ENCODE measurements around the gene DIP2C.
A peak's percentile ranks its signal among the peaks of the same experiment; 100 is the strongest.
"Not testable (repeated sequence)": the region's sequence is repeated elsewhere in the genome, so short reads cannot be mapped to it uniquely, and the experiment has no call there.

Gene DIP2C

DNA sequence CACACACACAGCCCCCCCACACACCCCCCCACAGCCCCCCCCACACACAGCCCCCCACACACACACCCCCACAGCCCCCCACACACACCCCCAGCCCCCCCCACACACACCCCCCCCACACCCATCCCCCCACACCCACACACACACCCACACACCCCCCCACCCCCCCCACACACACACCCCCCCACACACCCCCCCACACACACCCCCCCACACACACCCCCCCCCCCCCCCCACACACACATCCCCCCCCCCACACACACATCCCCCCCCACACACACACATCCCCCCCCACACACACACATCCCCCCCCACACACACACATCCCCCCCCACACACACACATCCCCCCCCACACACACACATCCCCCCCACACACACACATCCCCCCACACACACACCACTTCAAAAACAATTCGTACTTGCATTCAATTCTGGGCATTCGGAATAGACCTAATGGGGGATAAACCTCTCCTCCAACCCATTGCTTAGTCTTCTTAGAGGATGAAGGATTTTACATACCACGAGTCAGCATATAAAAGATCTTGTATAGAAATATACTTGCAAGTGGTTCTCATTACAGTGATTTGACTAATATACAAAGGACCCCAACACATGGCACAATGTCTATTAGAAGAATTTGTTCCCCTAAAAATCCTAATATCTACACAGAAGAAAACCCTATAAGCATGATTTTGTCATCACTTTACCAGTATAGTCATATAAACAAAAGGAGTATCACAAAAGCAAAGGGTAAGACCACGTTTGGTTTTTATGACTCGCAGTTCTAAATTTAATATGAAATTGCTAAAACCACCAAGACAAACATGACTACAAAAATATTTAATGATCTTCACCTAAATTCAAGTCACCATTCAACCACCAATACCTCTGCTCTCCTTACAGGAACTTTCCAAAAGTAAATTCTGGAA lies 80.9 kb downstream of the DIP2C start:
- DNase-seq: no peak

DNA sequence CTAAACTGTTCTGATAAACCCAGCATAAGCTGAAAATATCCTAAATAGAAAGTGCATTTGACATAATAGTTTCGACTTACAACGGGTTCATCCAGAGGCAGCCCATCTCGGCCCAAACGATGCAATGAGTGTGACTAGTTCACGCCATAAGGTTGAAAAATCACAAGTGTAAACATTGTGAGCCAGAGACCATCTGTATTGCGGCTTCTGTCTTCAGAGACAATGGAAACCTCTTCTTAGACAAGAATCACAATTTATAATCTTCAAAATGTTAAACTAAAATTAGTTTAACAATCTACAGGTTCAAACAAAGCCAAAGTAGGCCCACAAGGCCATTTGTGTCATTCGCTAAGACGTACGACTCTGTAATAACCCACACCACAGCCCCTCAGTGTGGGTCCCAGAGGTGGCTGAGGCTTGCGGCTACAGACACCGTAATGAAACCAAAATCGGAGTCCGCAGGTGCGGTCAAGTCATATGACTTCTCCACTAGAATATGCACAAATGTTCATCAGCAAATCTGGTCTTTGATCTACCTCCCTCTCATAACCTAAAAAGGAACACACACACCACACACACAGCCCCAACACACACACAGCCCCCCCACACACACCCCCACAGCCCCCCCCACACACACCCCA lies 81.8 kb downstream of the DIP2C start:
- no peak for DNase-seq

GRCh38 chr10:606762-607544 lies 82.5 kb downstream of the DIP2C start:
- no peak for DNase-seq

DNA sequence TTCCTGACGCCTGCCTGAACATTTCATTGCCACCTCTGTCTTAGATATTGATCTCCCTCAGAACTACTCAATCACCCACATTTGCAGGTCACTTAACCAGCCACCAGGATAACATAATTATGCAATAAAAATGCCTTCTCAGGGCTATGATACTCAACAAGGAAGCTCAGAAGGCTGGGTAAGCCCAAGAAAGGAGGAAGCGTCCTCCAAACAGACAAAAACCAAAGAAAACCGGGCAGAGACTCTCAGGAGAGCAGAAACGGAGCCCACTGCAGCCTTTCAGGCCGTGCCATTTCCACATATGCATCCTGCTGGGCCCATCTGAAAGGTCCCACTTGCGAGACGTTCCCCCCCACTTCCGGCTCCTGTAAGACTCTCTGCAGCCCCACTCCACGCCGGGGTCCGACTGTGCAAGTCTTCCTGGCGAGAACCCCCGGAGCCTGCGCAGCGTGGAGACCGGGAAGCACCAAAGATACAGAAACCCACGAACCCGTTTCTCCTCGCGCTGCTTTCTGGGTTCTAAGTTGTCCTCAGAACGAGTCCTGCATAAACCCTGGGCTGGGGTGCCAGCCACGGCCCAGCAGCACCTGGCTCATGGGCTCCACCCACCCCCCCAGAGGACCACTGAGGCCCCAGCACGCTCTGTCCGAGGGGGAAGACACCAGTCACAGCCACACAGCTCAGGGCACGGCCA lies 83.7 kb downstream of the DIP2C start:
- no peak for DNase-seq

GRCh38 chr10:604716-605631 lies 84.5 kb downstream of the DIP2C start:
- no peak for DNase-seq

- DNase-seq: no peak
These were observed 85.7 kb downstream of the DIP2C start for GRCh38 chr10:603745-604144.

DNA sequence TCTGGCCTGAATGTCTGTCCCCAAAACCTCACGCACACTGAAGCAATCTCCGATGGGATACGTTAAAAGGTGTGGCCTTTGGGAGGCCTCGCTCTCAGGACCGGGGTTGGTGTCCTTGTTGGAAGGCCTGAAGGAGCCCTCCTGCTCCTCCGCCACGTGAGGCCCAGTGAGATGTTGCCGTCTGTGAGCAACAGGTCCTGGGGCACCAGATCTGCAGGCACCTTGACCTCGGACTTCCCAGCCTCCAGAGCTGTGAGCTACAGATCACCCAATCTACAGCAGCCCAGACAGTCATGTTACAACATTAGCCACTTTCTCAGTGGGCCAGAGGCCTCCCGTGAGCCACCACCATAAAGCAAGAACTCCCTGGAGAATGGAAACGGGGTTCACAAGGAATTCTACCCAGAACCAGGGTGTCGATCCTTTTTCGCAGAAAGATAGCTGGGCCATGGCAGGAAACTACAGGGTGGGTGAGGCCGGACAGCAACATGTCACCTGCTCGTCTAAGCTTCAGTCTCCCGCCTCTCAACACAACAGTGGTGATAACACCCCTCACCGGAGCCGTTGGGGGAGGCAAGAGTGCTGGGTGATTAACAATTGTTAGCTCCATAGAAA lies 87.0 kb downstream of the DIP2C start:
- no peak for DNase-seq

GRCh38 chr10:601660-601963 lies 87.9 kb downstream of the DIP2C start:
- DNase-seq: no peak

DNA sequence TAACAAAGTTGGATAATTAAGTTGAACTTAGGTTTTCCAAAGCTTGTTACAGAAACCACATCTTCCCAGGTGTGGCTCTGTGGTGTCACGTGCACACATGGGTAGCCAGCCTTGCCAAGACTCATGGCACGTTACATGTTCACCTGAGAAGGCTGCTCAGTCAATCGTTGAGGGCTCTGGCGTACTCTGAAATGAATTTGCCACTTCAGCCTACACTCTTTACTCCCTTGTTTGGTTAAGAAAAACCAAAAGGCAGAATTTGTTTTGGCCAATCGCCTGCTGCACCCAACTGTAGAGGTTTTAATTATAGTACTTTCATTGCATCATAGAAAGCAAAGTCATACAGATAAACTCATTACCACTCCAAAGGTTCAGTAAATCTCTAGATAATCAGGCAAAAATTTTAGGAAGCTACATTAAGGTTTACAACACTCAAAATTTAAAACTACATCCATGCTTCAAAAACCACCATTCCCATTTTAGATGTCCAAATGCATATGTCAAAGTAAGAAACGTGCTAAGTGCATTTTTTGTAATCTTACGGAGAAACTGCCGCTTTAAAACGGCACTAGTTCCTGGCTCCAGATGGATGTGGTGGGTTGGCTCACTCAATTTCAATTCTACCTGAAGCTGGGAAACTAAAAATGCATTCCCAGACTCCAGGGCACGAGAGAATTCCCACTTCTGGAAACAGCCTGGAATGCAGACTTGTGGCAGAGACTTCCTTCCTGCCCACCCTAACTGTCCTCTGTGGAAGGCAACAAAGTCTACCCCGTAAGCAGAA lies 88.4 kb downstream of the DIP2C start:
- peak; percentile 56 for DNase-seq

DNA sequence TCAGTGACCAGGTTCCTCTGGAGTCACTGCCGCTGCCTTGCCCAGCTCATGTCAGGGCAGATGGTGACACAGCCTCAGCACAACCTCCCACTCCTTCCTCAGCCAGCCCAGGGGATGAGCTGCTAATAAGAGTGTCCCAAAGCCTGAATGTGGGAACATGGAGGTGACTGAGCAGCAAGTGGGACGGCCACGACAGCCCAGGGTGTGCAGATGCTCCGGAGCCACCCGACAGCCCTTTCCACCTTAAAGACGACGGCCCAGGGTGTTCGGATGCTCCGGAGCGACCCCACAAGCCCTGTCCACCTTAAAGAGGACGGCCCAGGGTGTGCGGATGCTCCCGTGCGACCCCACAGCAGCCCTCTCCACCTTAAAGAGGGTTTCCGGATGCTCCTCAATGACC lies 89.2 kb downstream of the DIP2C start:
- DNase-seq: no peak

DNA sequence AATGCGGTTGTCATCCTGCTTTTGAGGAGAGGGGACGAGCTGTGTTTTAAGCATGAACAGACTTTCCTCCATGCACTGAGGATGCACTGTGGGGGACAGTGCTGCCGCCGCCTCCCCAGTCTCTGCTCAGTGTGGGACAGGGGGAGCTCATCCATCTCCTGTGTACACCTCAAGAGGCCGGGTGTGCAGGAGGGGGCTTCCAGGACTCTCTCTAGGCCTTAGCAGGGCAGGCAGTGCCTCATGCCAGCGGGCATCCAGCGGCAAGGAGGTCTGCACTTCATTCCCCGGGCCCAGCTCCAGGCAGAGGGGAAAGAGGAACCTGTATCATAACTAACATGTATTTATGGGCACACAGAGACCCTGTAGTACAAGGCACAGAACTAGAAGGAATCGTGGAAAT lies 89.7 kb downstream of the DIP2C start:
- DNase-seq: no peak

GRCh38 chr10:598415-599170 lies 90.9 kb downstream of the DIP2C start:
- no peak for DNase-seq

- DNase-seq: no peak
These were observed 91.5 kb downstream of the DIP2C start for GRCh38 chr10:597976-598375.

GRCh38 chr10:596725-597345 lies 92.6 kb downstream of the DIP2C start:
- DNase-seq: no peak

GRCh38 chr10:596131-596530 lies 93.3 kb downstream of the DIP2C start:
- DNase-seq: not testable (repeated sequence)

DNA sequence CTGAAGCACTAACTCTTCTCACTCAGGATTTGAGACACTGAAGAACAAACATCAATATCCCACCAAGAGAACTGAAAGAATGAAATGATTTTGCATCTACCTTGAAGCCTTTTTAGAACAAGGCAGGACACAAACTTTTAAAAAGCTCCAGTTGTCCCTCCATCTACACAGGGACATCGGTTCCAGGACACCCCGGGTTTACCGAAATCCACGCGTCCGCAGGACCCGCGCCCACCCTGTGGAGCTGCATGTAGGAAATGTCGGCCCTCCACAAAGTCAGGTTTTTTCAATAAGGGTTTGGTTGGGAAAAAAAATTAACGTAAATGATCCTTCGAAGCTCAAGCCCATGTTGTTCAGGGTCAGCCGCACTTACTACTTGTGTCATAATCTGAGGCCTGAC lies 94.0 kb downstream of the DIP2C start:
- no peak for DNase-seq

GRCh38 chr10:594584-595270 lies 94.7 kb downstream of the DIP2C start:
- DNase-seq: no peak

- DNase-seq: no peak
These were observed 95.5 kb downstream of the DIP2C start for GRCh38 chr10:593901-594457.

- DNase-seq: no peak
These were observed 96.0 kb downstream of the DIP2C start for GRCh38 chr10:593421-593820.

Data from NCI-H774 (cell line).